ENCODE measurements around the gene HDAC5. TPM values are rescaled to one million over a fixed set of nuclear protein-coding genes. Genes with fewer than 3 reads are reported as not detected.

HDAC5 gene
- total RNA-seq, 1 experiment from 2014 or later = 22.4 TPM

- CTCF ChIA-PET = no interaction called here
- H3K27me3 Mint-ChIP-seq (ENCODE audit: unreplicated experiment) = no peaks in the 10 kb centered on the region
These were observed 46.7 kb upstream of the HDAC5 start for GRCh38 chr17:44170135-44170498.

GRCh38 chr17:44167181-44167861 lies 43.9 kb upstream of the HDAC5 start:
- intact Hi-C loops (cut with micrococcal nuclease; ENCODE audit: unreplicated experiment) = no loop called here
- Mint-ChIP-seq H3K9me3 (ENCODE audit: low read depth, unreplicated experiment) (no peaks in the 10 kb centered on the region), H3K27me3 (ENCODE audit: unreplicated experiment) (no peaks in the 10 kb centered on the region), H3K27ac (ENCODE audit: unreplicated experiment) (peak overlapping the region; percentile 33), H3K4me3 (ENCODE audit: low read depth, unreplicated experiment) (no peak overlapping the region), H3K4me1 (ENCODE audit: low read depth, unreplicated experiment) (peaks cover 12% of the 10 kb centered on the region), H3K36me3 (ENCODE audit: insufficient read depth, unreplicated experiment) (peaks cover 40% of the 10 kb centered on the region)
- DNase-seq = no peak
- CTCF ChIA-PET = interaction anchor here (0.5 to 2.1 kb wide), 8 partner anchors 8 to 400 kb away, joined by 3 to 43 read pairs (median 6); partner anchors contain the start of gene HDAC5
- no TSS peak for BruUV-seq (replicated peaks)
- no peak for TF ChIP-seq CTCF (IDR thresholded peaks at IDR 0.05; ENCODE audit: unreplicated experiment)

More at GRCh38 chr17:44170135-44170498, 46.7 kb upstream of the HDAC5 start:
- peaks cover 45% of the 10 kb centered on the region for H3K36me3 Mint-ChIP-seq (ENCODE audit: insufficient read depth, unreplicated experiment)
- H3K9me3 Mint-ChIP-seq (ENCODE audit: low read depth, unreplicated experiment) = no peaks in the 10 kb centered on the region
- H3K4me3 Mint-ChIP-seq (ENCODE audit: low read depth, unreplicated experiment) = no peak overlapping the region
- BruUV-seq (replicated peaks) = no TSS peak
- intact Hi-C loops (cut with micrococcal nuclease; ENCODE audit: unreplicated experiment) = no loop called here
- H3K27ac Mint-ChIP-seq (ENCODE audit: unreplicated experiment) = no peak overlapping the region
- no peak for TF ChIP-seq CTCF (IDR thresholded peaks at IDR 0.05; ENCODE audit: unreplicated experiment)
- DNase-seq = no peak
- peaks cover 12% of the 10 kb centered on the region for H3K4me1 Mint-ChIP-seq (ENCODE audit: low read depth, unreplicated experiment)

GRCh38 chr17:44164476-44164875 lies 41.0 kb upstream of the HDAC5 start:
- peaks cover 12% of the 10 kb centered on the region for H3K4me1 Mint-ChIP-seq (ENCODE audit: low read depth, unreplicated experiment)
- H3K36me3 Mint-ChIP-seq (ENCODE audit: insufficient read depth, unreplicated experiment) = peaks cover 32% of the 10 kb centered on the region
- no TSS peak for BruUV-seq (replicated peaks)
- TF ChIP-seq CTCF (IDR thresholded peaks at IDR 0.05; ENCODE audit: unreplicated experiment) = no peak
- DNase-seq = no peak
- peak overlapping the region; percentile 42 for H3K27ac Mint-ChIP-seq (ENCODE audit: unreplicated experiment)
- no peaks in the 10 kb centered on the region for H3K27me3 Mint-ChIP-seq (ENCODE audit: unreplicated experiment)
- no peak overlapping the region for H3K4me3 Mint-ChIP-seq (ENCODE audit: low read depth, unreplicated experiment)
- intact Hi-C loops (cut with micrococcal nuclease; ENCODE audit: unreplicated experiment) = no loop called here
- CTCF ChIA-PET = no interaction called here
- no peaks in the 10 kb centered on the region for H3K9me3 Mint-ChIP-seq (ENCODE audit: low read depth, unreplicated experiment)

GRCh38 chr17:44159519-44160210 lies 36.2 kb upstream of the HDAC5 start:
- H3K36me3 Mint-ChIP-seq (ENCODE audit: insufficient read depth, unreplicated experiment) = peaks cover 19% of the 10 kb centered on the region
- CTCF ChIA-PET = interaction anchor here (1.1 to 1.7 kb wide), 2 partner anchors 9 kb away, joined by 4 read pairs; no protein-coding TSS in a partner anchor
- no peaks in the 10 kb centered on the region for H3K27me3 Mint-ChIP-seq (ENCODE audit: unreplicated experiment)
- BruUV-seq (replicated peaks) = no TSS peak
- no peak for TF ChIP-seq CTCF (IDR thresholded peaks at IDR 0.05; ENCODE audit: unreplicated experiment)
- H3K9me3 Mint-ChIP-seq (ENCODE audit: low read depth, unreplicated experiment) = no peaks in the 10 kb centered on the region
- no peak for DNase-seq
- no peaks in the 10 kb centered on the region for H3K4me1 Mint-ChIP-seq (ENCODE audit: low read depth, unreplicated experiment)
- no peak overlapping the region for H3K4me3 Mint-ChIP-seq (ENCODE audit: low read depth, unreplicated experiment)
- intact Hi-C loops (cut with micrococcal nuclease; ENCODE audit: unreplicated experiment) = no loop called here
- H3K27ac Mint-ChIP-seq (ENCODE audit: unreplicated experiment) = no peak overlapping the region
